Gastroesophageal sphincter (tissue), 3 donors: ENCODE results near the gene IGF2R.
"Not testable (repeated sequence)": the region's sequence is repeated elsewhere in the genome, so short reads cannot be mapped to it uniquely, and the experiment has no call there.

ENCODE experiments used
- EP300 ChIP-seq: sonication (generic); formaldehyde crosslinking; IDR thresholded peaks from one replicate; pipeline ENCODE4 v1.6.1; 2017; ENCODE audit warnings: antibody characterized with exemption, mild to moderate bottlenecking
- POLR2A ChIP-seq, 2 donors: fragments of 450-650 bp; IDR thresholded peaks; one replicate each; pipeline ENCODE4 v1.6.1; 2017; ENCODE audit warnings: antibody characterized with exemption in 2 of 2, mild to moderate bottlenecking in 2 of 2, moderate library complexity in 1 of 2
- POLR2AphosphoS5 ChIP-seq: sonication (generic); formaldehyde crosslinking; IDR thresholded peaks from one replicate; pipeline ENCODE4 v1.6.1; 2017; ENCODE audit warnings: antibody characterized with exemption
- TF ChIP-seq, protein P1 (sequence below), 4 experiments: fragments of 200-600 bp in 2 of 4; fragments of 450-650 bp in 2 of 4; sonication (generic) in 1 of 4; IDR thresholded peaks; one replicate each; pipeline ENCODE4 v1.5.1; 2017 to 2019; ENCODE audit warnings: antibody characterized with exemption in 4 of 4, mild to moderate bottlenecking in 2 of 4, moderate library complexity in 2 of 4

DNA sequence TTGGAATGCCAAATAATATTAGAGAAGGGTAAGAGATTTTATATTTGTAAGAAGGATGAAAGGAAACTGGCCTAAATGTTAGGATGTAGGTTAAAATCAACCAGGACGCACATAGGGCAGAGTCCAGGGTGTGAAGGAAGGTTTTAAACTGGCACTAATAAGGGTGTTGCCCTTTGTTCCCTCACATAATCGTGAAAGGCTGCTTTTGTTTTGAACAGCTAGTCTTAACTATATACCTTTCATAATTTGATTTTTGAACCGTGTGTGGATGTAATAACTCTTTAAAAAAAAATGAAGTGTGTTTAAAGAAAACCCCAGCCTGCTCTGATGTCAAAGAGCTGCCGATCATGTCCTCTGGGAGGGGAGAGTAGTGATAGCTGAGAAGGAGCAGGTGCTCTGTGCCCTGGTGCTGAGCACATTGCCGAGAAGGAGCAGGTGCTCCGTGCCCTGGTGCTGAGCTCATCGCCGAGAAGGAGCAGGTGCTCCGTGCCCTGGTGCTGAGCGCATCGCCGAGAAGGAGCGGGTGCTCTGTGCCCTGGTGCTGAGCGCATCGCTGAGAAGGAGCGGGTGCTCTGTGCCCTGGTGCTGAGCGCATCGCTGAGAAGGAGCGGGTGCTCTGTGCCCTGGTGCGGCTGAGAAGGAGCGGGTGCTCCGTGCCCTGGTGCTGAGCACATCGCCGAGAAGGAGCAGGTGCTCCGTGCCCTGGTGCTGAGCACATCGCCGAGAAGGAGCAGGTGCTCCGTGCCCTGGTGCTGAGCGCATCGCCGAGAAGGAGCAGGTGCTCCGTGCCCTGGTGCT, 121.8 kb downstream of the IGF2R start:
- TF ChIP-seq, protein P1, sequence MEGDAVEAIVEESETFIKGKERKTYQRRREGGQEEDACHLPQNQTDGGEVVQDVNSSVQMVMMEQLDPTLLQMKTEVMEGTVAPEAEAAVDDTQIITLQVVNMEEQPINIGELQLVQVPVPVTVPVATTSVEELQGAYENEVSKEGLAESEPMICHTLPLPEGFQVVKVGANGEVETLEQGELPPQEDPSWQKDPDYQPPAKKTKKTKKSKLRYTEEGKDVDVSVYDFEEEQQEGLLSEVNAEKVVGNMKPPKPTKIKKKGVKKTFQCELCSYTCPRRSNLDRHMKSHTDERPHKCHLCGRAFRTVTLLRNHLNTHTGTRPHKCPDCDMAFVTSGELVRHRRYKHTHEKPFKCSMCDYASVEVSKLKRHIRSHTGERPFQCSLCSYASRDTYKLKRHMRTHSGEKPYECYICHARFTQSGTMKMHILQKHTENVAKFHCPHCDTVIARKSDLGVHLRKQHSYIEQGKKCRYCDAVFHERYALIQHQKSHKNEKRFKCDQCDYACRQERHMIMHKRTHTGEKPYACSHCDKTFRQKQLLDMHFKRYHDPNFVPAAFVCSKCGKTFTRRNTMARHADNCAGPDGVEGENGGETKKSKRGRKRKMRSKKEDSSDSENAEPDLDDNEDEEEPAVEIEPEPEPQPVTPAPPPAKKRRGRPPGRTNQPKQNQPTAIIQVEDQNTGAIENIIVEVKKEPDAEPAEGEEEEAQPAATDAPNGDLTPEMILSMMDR (IDR thresholded peaks at IDR 0.05) = not testable (repeated sequence)
- not testable (repeated sequence) for TF ChIP-seq EP300; POLR2A (IDR thresholded peaks at IDR 0.05); POLR2AphosphoS5
